Fibroblast of the conjunctiva (primary cell): Measurements from ENCODE around the gene FARP2.
A peak's percentile ranks its signal among the peaks of the same experiment; 100 is the strongest.
"Not testable (repeated sequence)": the region's sequence is repeated elsewhere in the genome, so short reads cannot be mapped to it uniquely, and the experiment has no call there.

ENCODE experiments used
- DNase-seq: peaks from one replicate; pipeline ENCODE4 v3.0.0-alpha.2; 2010; ENCODE audit warnings: low read depth

The FARP2 gene

GRCh38 chr2:241364781-241365180 lies 8.7 kb downstream of the FARP2 start:
- DNase-seq, result no peak

GRCh38 chr2:241366678-241367077 lies 10.6 kb downstream of the FARP2 start:
- no peak for DNase-seq

- DNase-seq, result no peak
Measured at GRCh38 chr2:241368643-241369042, 12.6 kb downstream of the FARP2 start.

- DNase-seq, result no peak
Measured at GRCh38 chr2:241372361-241372992, 16.4 kb downstream of the FARP2 start.

GRCh38 chr2:241373446-241373845 lies 17.4 kb downstream of the FARP2 start:
- no peak for DNase-seq

GRCh38 chr2:241373906-241374305 lies 17.8 kb downstream of the FARP2 start:
- not testable (repeated sequence) for DNase-seq

- DNase-seq, result no peak
Measured at GRCh38 chr2:241375300-241375699, 19.2 kb downstream of the FARP2 start.

- DNase-seq, result no peak
Measured at GRCh38 chr2:241376808-241377207, 20.7 kb downstream of the FARP2 start.

- no peak for DNase-seq
Measured at GRCh38 chr2:241378816-241379215, 22.7 kb downstream of the FARP2 start.

- DNase-seq, result peak; percentile 27
Measured at GRCh38 chr2:241379481-241380480, 23.7 kb downstream of the FARP2 start.

GRCh38 chr2:241381872-241382271 lies 25.8 kb downstream of the FARP2 start:
- no peak for DNase-seq

GRCh38 chr2:241385450-241385849 lies 29.4 kb downstream of the FARP2 start:
- not testable (repeated sequence) for DNase-seq

- DNase-seq, result no peak
Measured at GRCh38 chr2:241386519-241386918, 30.4 kb downstream of the FARP2 start.

GRCh38 chr2:241389697-241390096 lies 33.6 kb downstream of the FARP2 start:
- no peak for DNase-seq

- no peak for DNase-seq
Measured at GRCh38 chr2:241390301-241391206, 34.5 kb downstream of the FARP2 start.

- peak; percentile 29 for DNase-seq
Measured at GRCh38 chr2:241391892-241392665, 36.0 kb downstream of the FARP2 start.

- DNase-seq, result not testable (repeated sequence)
Measured at GRCh38 chr2:241392753-241393152, 36.7 kb downstream of the FARP2 start.

- DNase-seq, result no peak
Measured at GRCh38 chr2:241393524-241394196, 37.6 kb downstream of the FARP2 start.

- not testable (repeated sequence) for DNase-seq
Measured at GRCh38 chr2:241396809-241397208, 40.7 kb downstream of the FARP2 start.
